Right renal cortex interstitium (tissue), 3 donors: ENCODE data around the gene CHAF1B. TPM values are rescaled to one million over a fixed set of nuclear protein-coding genes. Genes with fewer than 3 reads are reported as not detected.

Source experiments
- DNase-seq, 3 donors: peaks; one replicate each; pipeline ENCODE4 v3.0.0-alpha.2; 2013; ENCODE audit warnings: low read depth in 3 of 3, low spot score in 2 of 3
- polyA plus RNA-seq, 3 donors: library from polyadenylated mRNA; unstranded; fragments of 120-200 nt; gene quantifications; one replicate each; pipeline ENCODE4 v1.2.1, GENCODE V29; 2013; ENCODE audit not compliant: insufficient read length in 3 of 3

CHAF1B gene
- polyA plus RNA-seq, 3 donors, result 8.3 to 9.7 (median 8.6) TPM

GRCh38 chr21:36456729-36457414 lies 71.7 kb downstream of the CHAF1B start:
- no peak for DNase-seq

DNA sequence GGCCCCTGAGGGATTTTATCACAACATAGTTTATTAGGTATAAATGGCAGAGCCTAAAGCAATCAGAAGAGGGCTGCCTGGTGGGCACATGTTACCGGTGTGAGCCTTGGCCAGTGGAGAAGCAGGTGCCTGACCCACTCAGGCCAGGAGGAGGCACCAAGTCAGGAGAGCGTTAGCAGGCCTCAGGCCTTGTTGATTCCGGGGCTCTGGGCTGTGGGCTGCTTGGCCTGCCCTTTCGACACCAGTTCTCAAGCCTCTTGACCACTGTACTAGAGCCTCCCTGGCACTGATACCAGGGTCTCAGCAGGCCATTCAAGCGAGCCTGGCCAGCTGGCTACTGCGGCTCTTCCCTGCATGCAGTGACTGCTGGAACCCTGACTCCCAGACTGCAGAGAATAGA lies 73.9 kb downstream of the CHAF1B start:
- no peak for DNase-seq

- no peak for DNase-seq
Measured at GRCh38 chr21:36460866-36461265, 75.7 kb downstream of the CHAF1B start.

- DNase-seq, result no peak
Measured at GRCh38 chr21:36461277-36461917, 76.2 kb downstream of the CHAF1B start.

GRCh38 chr21:36461918-36462486 lies 76.8 kb downstream of the CHAF1B start:
- no peak for DNase-seq

DNA sequence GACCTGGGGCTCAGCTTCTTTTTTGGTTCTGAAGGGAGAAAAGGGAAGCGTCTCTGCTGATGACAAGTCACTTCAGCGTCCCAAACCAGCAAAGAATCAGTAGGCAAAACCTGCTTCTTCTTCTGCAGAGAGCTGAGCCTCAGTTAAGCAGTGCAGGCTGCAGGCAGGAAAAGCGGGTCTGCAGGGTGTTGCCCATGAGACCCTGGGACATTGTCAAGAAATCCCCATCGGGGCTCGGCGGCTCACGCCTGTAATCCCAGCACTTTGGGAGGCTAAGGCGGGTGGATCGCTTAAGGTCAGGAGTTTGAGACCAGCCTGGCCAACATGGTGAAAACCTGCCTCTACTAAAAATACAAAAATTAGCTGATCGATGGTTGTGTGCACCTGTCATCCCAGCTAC lies 78.0 kb downstream of the CHAF1B start:
- no peak for DNase-seq

DNA sequence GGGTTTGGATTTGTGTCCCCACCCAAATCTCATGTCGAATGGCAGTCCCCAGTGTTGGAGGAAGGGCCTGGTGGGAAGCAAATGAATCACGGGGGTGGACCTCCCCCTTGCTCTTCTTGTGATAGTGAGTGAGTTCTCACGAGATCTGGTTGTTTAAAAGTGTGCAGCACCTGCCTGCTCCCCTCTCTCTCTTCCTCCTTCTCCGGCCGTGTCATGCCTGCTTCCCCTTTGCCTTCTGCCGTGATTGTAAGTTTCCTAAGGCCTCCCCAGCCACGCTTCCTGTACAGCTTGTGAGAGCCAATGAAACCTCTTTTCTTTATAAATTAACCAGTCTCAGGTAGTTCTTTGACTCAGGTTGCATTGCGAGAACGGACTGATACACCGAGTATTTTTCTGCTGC lies 78.8 kb downstream of the CHAF1B start:
- DNase-seq, result no peak

DNA sequence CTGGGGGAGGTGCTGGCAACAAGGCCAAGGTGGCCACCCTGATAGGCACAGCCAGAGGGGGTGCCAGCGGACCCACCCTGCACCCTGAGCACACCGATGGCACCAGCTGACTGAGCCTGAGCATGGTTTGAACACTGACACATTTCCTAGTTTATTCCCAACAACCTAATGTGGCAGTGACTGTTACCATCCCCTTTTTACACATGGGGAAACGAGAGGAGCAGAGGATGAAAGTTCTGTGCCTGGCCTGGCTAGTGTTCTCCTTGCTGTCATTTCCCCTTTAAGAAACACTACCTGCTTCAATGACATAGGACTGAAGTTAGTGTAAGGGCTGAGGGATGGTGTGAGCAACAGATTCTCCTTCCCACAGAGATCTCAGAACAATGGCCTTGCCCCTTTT lies 79.4 kb downstream of the CHAF1B start:
- no peak for DNase-seq

GRCh38 chr21:36465478-36465877 lies 80.3 kb downstream of the CHAF1B start:
- DNase-seq, result no peak

GRCh38 chr21:36466061-36466511 lies 80.9 kb downstream of the CHAF1B start:
- DNase-seq, result no peak

Other genes with a start within 250 kb of the CHAF1B start
- 1 to 10 TPM; 5.4 to 6.4 (median 6.1) TPM for gene DOP1B, start 228.6 kb upstream of the CHAF1B start, polyA plus RNA-seq
- gene MORC3, start 65.2 kb upstream of the CHAF1B start, polyA plus RNA-seq, result 10 to 100 TPM; 36.4 to 43.0 (median 39.5) TPM
- 1 to 10 TPM in 2 of 3 donors, under 1 TPM in 1; 0.98 to 4.2 (median 2.5) TPM for gene CLDN14, start 94.7 kb downstream of the CHAF1B start, polyA plus RNA-seq